Parathyroid adenoma (tissue), 2 donors: ENCODE results near the gene ZNF865.

Source experiments
- H2AFZ ChIP-seq: fragments of 300-600 bp; sonication (generic); one replicate; pipeline ENCODE4 v1.7.0; 2017; ENCODE audit warnings: antibody characterized with exemption, mild to moderate bottlenecking
- H3K27ac ChIP-seq: fragments of 300-600 bp; sonication (generic); one replicate; pipeline ENCODE4 v1.7.0; 2017
- H3K27me3 ChIP-seq: fragments of 300-600 bp; sonication (generic); one replicate; pipeline ENCODE4 v1.7.0; 2017; ENCODE audit warnings: low read length; ENCODE audit not compliant: control insufficient read depth, insufficient read depth
- H3K36me3 ChIP-seq: fragments of 300-600 bp; sonication (generic); one replicate; pipeline ENCODE4 v1.7.0; 2017; ENCODE audit warnings: low read length; ENCODE audit not compliant: control insufficient read depth, insufficient read depth
- H3K4me1 ChIP-seq: fragments of 300-600 bp; sonication (generic); one replicate; pipeline ENCODE4 v1.7.0; 2017; ENCODE audit warnings: control low read depth
- H3K4me2 ChIP-seq: fragments of 300-600 bp; sonication (generic); one replicate; pipeline ENCODE4 v1.7.0; 2017; ENCODE audit warnings: low read length
- H3K4me3 ChIP-seq: fragments of 300-600 bp; sonication (generic); one replicate; pipeline ENCODE4 v1.7.0; 2017; ENCODE audit warnings: low read depth, low read length
- H3K79me2 ChIP-seq: fragments of 300-600 bp; sonication (generic); one replicate; pipeline ENCODE4 v1.7.0; 2017; ENCODE audit warnings: control low read depth
- H3K9ac ChIP-seq: fragments of 300-600 bp; sonication (generic); one replicate; pipeline ENCODE4 v1.7.0; 2017; ENCODE audit warnings: mild to moderate bottlenecking
- H3K9me3 ChIP-seq: fragments of 300-600 bp; sonication (generic); one replicate; pipeline ENCODE4 v1.7.0; 2017; ENCODE audit warnings: low read length; ENCODE audit not compliant: control insufficient read depth
- CTCF ChIP-seq: fragments of 300-600 bp; sonication (generic); IDR thresholded peaks from one replicate; pipeline ENCODE4 v1.7.0; 2017; ENCODE audit warnings: antibody characterized with exemption, mild to moderate bottlenecking
- donor health status: primary hyperparathyroidism.

ZNF865 gene

DNA sequence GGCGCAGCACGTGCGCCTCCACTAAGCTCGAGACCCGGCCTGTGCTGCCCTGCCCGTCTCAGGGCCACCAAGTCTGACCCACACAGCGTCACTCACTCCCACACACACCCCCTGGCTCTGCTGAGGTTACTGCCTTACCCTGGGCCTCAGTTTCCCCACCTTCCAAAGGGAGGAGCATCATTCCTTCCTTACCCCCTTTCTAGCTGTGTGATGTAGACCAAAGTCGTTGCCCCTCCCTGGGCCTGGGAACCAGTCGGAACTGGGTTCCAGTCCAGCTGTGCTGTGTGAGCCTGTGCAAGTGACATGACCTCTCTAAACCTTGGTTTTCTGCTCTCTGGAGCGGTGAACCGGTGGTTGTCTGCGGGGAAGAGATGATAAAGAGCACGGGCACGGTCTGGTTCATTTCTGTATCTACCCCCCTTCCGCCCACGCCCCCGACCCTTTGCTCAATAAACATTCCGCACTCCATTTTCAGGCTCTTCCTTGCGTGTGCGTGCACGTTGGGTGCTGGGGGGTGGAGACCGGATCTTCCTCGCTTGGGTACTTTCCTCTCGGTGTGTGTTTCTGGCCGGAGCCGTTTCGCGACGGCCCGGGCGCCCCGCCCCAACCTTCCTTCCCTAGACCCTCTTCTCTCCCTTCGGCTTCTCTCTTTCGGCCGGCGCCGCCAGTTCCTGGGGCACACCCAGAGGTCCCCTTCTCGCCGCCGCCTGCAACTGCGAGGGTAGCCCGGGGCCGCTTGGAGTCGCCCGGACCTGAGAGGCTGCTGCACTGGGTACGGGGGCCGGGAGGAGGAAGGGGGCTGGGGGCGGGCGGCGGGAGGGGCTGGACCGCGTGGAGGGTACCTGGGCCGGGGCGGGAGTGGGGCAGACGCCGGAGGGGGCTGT lies 37.8 kb downstream of the ZNF865 start, which contains the start of gene ZNF581:
ZNF581 (plus strand) TSS at position 647 of the 884 bp plus-strand sequence. CDS start 923 bp downstream, outside the sequence.
- Histone ChIP-seq H3K9me3 (no peaks in the 10 kb centered on the region), H3K27me3 (no peaks in the 10 kb centered on the region), H2AFZ (peak within 1 kb of the TSS; percentile 58), H3K4me1 (peaks cover 32% of the 10 kb centered on the region), H3K4me2 (peak within 1 kb of the TSS; percentile 79), H3K79me2 (peaks cover 6% of the 10 kb centered on the region), H3K9ac (peak within 1 kb of the TSS; percentile 46), H3K27ac (peak within 1 kb of the TSS; percentile 99), H3K4me3 (peak within 1 kb of the TSS; percentile 75), H3K36me3 (no peaks in the 10 kb centered on the region)
- no peak for TF ChIP-seq CTCF

DNA sequence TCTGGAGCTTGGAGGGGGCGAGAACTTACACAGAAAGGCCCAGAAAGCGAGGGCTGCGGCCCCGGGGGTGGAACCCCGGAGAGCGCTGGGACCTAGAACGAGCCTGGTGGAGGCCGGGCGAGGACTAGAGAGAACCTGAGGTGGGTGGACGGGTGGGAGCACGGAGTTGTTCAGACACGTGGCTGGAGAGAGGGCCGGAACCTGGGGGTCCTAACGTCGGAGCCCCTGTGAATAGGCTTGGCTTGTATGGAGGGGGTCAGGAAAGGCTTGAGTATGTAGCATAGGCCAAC lies 38.4 kb downstream of the ZNF865 start:
- peak overlapping the region; percentile 19 for H3K9ac ChIP-seq

GRCh38 chr19:55644191-55644833 lies 38.9 kb downstream of the ZNF865 start:
- Histone ChIP-seq H3K27ac (peak overlapping the region; percentile 99), H3K4me3 (peak overlapping the region; percentile 75), H3K9me3 (no peaks in the 10 kb centered on the region), H2AFZ (no peak overlapping the region), H3K36me3 (no peaks in the 10 kb centered on the region), H3K4me1 (peaks cover 31% of the 10 kb centered on the region), H3K79me2 (peaks cover 2% of the 10 kb centered on the region), H3K4me2 (peak overlapping the region; percentile 79), H3K9ac (peak overlapping the region; percentile 19), H3K27me3 (no peaks in the 10 kb centered on the region)
- TF ChIP-seq CTCF: no peak

More for the DNA sequence above, 38.4 kb downstream of the ZNF865 start:
- Histone ChIP-seq H2AFZ (no peak overlapping the region), H3K4me2 (peak overlapping the region; percentile 79), H3K27me3 (no peaks in the 10 kb centered on the region), H3K4me3 (peak overlapping the region; percentile 75), H3K36me3 (no peaks in the 10 kb centered on the region), H3K27ac (peak overlapping the region; percentile 99), H3K9me3 (no peaks in the 10 kb centered on the region), H3K79me2 (peaks cover 6% of the 10 kb centered on the region), H3K4me1 (peaks cover 35% of the 10 kb centered on the region)
- TF ChIP-seq CTCF: no peak

DNA sequence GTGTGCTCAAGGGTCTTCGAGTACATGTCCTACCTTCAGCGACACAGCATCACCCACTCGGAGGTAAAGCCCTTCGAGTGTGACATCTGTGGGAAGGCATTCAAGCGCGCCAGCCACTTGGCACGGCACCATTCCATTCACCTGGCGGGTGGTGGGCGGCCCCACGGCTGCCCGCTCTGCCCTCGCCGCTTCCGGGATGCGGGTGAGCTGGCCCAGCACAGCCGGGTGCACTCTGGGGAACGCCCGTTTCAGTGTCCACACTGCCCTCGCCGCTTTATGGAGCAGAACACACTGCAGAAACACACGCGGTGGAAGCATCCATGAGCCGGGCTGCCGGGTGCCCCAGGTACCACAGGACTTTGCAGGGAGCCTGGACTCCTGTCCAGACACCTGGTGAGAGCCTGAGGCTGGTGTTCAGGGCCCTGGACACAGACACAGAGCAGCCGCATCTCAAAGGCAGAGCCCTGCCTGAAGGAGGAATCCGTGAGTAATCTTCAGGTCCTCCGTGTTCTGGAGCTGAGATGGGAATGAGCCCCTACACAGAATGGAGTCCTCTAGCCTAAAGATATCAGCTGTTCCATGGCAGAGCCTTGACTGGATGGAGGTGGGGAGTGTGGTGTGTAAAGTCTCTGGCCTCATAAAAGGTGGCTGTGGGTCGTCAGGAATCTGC lies 39.5 kb downstream of the ZNF865 start:
- Histone ChIP-seq H3K27me3 (no peaks in the 10 kb centered on the region), H3K79me2 (peaks cover 2% of the 10 kb centered on the region), H3K9ac (no peak overlapping the region), H3K9me3 (no peaks in the 10 kb centered on the region), H3K4me1 (peaks cover 24% of the 10 kb centered on the region), H3K4me3 (no peak overlapping the region), H3K4me2 (peak overlapping the region; percentile 79), H2AFZ (no peak overlapping the region), H3K27ac (peak overlapping the region; percentile 44), H3K36me3 (no peaks in the 10 kb centered on the region)
- no peak for TF ChIP-seq CTCF
